Liver (tissue), 9 donors: ENCODE results near the gene GPHA2. TPM values are rescaled to one million over a fixed set of nuclear protein-coding genes. Genes with fewer than 3 reads are reported as not detected.

Source experiments
- DNase-seq: peaks from one replicate; pipeline ENCODE4 v3.0.0-alpha.2; 2017; ENCODE audit warnings: low spot score
- H3K27ac ChIP-seq, 2 donors: one replicate each; pipeline ENCODE4 v1.7.0; 2013; ENCODE audit warnings: inconsistent platforms in 2 of 2, low read length in 2 of 2, control low read depth in 1 of 2, low read depth in 1 of 2, mild to moderate bottlenecking in 1 of 2
- H3K27me3 ChIP-seq, 4 donors: one replicate each; pipeline versions ENCODE4 v1.6.1 to v1.7.0; 2013; ENCODE audit warnings: low read length in 3 of 4, inconsistent platforms in 1 of 4, mild to moderate bottlenecking in 1 of 4, moderate library complexity in 1 of 4; ENCODE audit not compliant: control insufficient read depth in 4 of 4, insufficient read depth in 4 of 4
- H3K36me3 ChIP-seq, 4 donors: one replicate each; pipeline versions ENCODE4 v1.6.1 to v1.7.0; 2013; ENCODE audit warnings: low read length in 3 of 4, mild to moderate bottlenecking in 3 of 4, low read depth in 1 of 4, moderate library complexity in 1 of 4; ENCODE audit not compliant: control insufficient read depth in 4 of 4, insufficient read depth in 3 of 4
- H3K4me1 ChIP-seq, 4 donors: one replicate each; pipeline versions ENCODE4 v1.6.1 to v1.7.0; 2013; ENCODE audit warnings: low read length in 3 of 4, mild to moderate bottlenecking in 3 of 4, moderate library complexity in 1 of 4; ENCODE audit not compliant: control insufficient read depth in 4 of 4, insufficient read depth in 4 of 4
- H3K4me3 ChIP-seq, 3 donors: one replicate each; pipeline versions ENCODE4 v1.6.1 to v1.7.0; 2013; ENCODE audit warnings: low read length in 3 of 3, control low read depth in 1 of 3, low read depth in 1 of 3, mild to moderate bottlenecking in 1 of 3
- H3K9ac ChIP-seq, 2 donors: one replicate each; pipeline ENCODE4 v1.7.0; 2013; ENCODE audit warnings: low read length in 2 of 2, mild to moderate bottlenecking in 2 of 2, moderate library complexity in 2 of 2, control low read depth in 1 of 2, low read depth in 1 of 2
- H3K9me3 ChIP-seq, 4 donors: one replicate each; pipeline versions ENCODE4 v1.6.1 to v1.7.0; 2013; ENCODE audit warnings: low read length in 3 of 4; ENCODE audit not compliant: control insufficient read depth in 4 of 4
- EGR1 ChIP-seq, 2 donors: IDR thresholded peaks; 2 replicates each; pipeline ENCODE4 v1.6.1; 2016 to 2018; ENCODE audit warnings: antibody characterized with exemption in 2 of 2, low read depth in 2 of 2
- FOXA1 ChIP-seq: IDR thresholded peaks from 2 replicates; pipeline ENCODE4 v1.6.1; 2016; ENCODE audit warnings: antibody characterized with exemption
- FOXA2 ChIP-seq: IDR thresholded peaks from 2 replicates; pipeline ENCODE4 v1.6.1; 2016; ENCODE audit warnings: antibody characterized with exemption
- GABPA ChIP-seq, 2 donors: IDR thresholded peaks in 1 of 2; conservative IDR thresholded peaks in 1 of 2; 2 replicates each; pipeline ENCODE4 v1.6.1; 2016; ENCODE audit warnings: antibody characterized with exemption in 2 of 2, mild to moderate bottlenecking in 1 of 2, moderate library complexity in 1 of 2
- HNF4A ChIP-seq, 2 donors: conservative IDR thresholded peaks; 2 replicates each; pipeline ENCODE4 v1.6.1; 2016; ENCODE audit warnings: antibody characterized with exemption in 2 of 2, mild to moderate bottlenecking in 2 of 2
- HNF4G ChIP-seq: IDR thresholded peaks from 2 replicates; pipeline ENCODE4 v1.6.1; 2016; ENCODE audit warnings: antibody characterized with exemption
- NR2F2 ChIP-seq: IDR thresholded peaks from 2 replicates; pipeline ENCODE4 v1.6.1; 2016; ENCODE audit warnings: antibody characterized with exemption
- RAD21 ChIP-seq, 2 donors: IDR thresholded peaks; 2 replicates each; pipeline ENCODE4 v1.6.1; 2016; ENCODE audit warnings: antibody characterized with exemption in 2 of 2, mild to moderate bottlenecking in 2 of 2
- SP1 ChIP-seq: IDR thresholded peaks from 2 replicates; pipeline ENCODE4 v1.6.1; 2018; ENCODE audit warnings: antibody characterized with exemption, mild to moderate bottlenecking
- TAF1 ChIP-seq: conservative IDR thresholded peaks from 2 replicates; pipeline ENCODE4 v1.6.1; 2016; ENCODE audit warnings: antibody characterized with exemption, mild to moderate bottlenecking
- YY1 ChIP-seq: IDR thresholded peaks from 2 replicates; pipeline ENCODE4 v1.6.1; 2016; ENCODE audit warnings: antibody characterized with exemption, mild to moderate bottlenecking
- WGBS: extraction: QIAGEN DNeasy Blood & Tissue Kit; methylation state at CpG from one replicate; pipeline ENCODE4 v1.1.7; 2013; 5-methylcytosine and 5-hydroxymethylcytosine counted together
- polyA plus RNA-seq, 2 donors: library from polyadenylated mRNA; stranded (reverse) in 1 of 2; unstranded in 1 of 2; fragments of 200-250 nt in 1 of 2; fragments of >200 nt in 1 of 2; fragmentation: Nextera tagmentation in 1 of 2; extraction: Ambion mirVana in 1 of 2; gene quantifications; one replicate each; pipeline versions ENCODE4 v1.2.1 to v1.2.3, GENCODE V29; 2013 to 2015
- total RNA-seq, 2 donors: library from RNA; depleted of rRNA; stranded (reverse); fragments of >200 nt; gene quantifications; one replicate each; pipeline ENCODE4 v1.2.3, GENCODE V29; 2014
- TF ChIP-seq, protein P1 (sequence below): IDR thresholded peaks from 2 replicates; pipeline ENCODE4 v1.6.1; 2016; ENCODE audit warnings: antibody characterized with exemption
- TF ChIP-seq, protein P2 (sequence below): IDR thresholded peaks from 2 replicates; pipeline ENCODE4 v1.6.1; 2016; ENCODE audit warnings: antibody characterized with exemption
- TF ChIP-seq, protein P3 (sequence below): IDR thresholded peaks from 2 replicates; pipeline ENCODE4 v1.6.1; 2016; ENCODE audit warnings: antibody characterized with exemption
- TF ChIP-seq, protein P4 (sequence below): IDR thresholded peaks from 2 replicates; pipeline ENCODE4 v1.6.1; 2016; ENCODE audit warnings: antibody characterized with exemption, mild to moderate bottlenecking
- TF ChIP-seq, protein P5 (sequence below): fragments of 150-350 bp; IDR thresholded peaks from 2 replicates; pipeline ENCODE4 v1.5.1; 2017; ENCODE audit warnings: improper control_type of control experiment, low read depth, low read length; ENCODE audit not compliant: missing input control
- donor health status: healthy.
- donor health status: healthy.
- donor health status: healthy.
- donor health status: healthy.
- donor health status: healthy.

The GPHA2 gene
- total and polyA plus RNA-seq, 4 donors = not detected

DNA sequence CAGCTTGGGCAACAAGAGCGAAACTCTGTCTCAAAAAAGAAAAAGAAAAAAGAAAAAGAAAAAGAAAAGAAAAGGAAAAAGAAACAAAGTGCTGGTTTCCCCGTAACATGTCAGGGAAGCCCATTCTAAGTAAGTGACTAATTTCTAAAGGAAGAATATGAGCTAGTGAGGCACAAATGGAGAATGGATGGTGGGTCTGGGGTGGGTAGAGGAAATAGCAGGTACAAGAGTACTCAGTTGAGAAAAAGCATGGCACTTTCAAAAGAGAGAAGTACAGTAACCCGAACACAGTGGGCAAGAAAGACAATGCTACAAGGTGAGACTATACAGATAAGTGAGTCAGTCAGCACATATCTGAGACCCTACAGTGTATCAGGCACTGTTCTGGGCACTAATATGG, 31.7 kb upstream of the GPHA2 start:
- Histone ChIP-seq H3K36me3 (no peaks in the 10 kb centered on the region), H3K27me3 (no peaks in the 10 kb centered on the region), H3K27ac (no peak overlapping the region), H3K9me3 (peaks cover 0 to 1% (median 0%) of the 10 kb centered on the region in 4 donors), H3K9ac (no peak overlapping the region), H3K4me3 (no peak overlapping the region), H3K4me1 (peaks cover 0 to 10% (median 7%) of the 10 kb centered on the region in 4 donors)
- TF ChIP-seq, protein P1, sequence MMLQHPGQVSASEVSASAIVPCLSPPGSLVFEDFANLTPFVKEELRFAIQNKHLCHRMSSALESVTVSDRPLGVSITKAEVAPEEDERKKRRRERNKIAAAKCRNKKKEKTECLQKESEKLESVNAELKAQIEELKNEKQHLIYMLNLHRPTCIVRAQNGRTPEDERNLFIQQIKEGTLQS = no peak
- TF ChIP-seq RAD21 (IDR thresholded peaks at IDR 0.05) (no peak), HNF4A (conservative IDR thresholded peaks at IDR 0.05) (no peak), YY1 (no peak), EGR1 (IDR thresholded peaks at IDR 0.05; ENCODE audit: low read depth in 2 of 2) (no peak)
- TF ChIP-seq, protein P2, sequence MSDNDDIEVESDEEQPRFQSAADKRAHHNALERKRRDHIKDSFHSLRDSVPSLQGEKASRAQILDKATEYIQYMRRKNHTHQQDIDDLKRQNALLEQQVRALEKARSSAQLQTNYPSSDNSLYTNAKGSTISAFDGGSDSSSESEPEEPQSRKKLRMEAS = no peak
- TF ChIP-seq, protein P3, sequence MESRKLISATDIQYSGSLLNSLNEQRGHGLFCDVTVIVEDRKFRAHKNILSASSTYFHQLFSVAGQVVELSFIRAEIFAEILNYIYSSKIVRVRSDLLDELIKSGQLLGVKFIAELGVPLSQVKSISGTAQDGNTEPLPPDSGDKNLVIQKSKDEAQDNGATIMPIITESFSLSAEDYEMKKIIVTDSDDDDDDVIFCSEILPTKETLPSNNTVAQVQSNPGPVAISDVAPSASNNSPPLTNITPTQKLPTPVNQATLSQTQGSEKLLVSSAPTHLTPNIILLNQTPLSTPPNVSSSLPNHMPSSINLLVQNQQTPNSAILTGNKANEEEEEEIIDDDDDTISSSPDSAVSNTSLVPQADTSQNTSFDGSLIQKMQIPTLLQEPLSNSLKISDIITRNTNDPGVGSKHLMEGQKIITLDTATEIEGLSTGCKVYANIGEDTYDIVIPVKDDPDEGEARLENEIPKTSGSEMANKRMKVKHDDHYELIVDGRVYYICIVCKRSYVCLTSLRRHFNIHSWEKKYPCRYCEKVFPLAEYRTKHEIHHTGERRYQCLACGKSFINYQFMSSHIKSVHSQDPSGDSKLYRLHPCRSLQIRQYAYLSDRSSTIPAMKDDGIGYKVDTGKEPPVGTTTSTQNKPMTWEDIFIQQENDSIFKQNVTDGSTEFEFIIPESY = no peak
- TF ChIP-seq, protein P4, sequence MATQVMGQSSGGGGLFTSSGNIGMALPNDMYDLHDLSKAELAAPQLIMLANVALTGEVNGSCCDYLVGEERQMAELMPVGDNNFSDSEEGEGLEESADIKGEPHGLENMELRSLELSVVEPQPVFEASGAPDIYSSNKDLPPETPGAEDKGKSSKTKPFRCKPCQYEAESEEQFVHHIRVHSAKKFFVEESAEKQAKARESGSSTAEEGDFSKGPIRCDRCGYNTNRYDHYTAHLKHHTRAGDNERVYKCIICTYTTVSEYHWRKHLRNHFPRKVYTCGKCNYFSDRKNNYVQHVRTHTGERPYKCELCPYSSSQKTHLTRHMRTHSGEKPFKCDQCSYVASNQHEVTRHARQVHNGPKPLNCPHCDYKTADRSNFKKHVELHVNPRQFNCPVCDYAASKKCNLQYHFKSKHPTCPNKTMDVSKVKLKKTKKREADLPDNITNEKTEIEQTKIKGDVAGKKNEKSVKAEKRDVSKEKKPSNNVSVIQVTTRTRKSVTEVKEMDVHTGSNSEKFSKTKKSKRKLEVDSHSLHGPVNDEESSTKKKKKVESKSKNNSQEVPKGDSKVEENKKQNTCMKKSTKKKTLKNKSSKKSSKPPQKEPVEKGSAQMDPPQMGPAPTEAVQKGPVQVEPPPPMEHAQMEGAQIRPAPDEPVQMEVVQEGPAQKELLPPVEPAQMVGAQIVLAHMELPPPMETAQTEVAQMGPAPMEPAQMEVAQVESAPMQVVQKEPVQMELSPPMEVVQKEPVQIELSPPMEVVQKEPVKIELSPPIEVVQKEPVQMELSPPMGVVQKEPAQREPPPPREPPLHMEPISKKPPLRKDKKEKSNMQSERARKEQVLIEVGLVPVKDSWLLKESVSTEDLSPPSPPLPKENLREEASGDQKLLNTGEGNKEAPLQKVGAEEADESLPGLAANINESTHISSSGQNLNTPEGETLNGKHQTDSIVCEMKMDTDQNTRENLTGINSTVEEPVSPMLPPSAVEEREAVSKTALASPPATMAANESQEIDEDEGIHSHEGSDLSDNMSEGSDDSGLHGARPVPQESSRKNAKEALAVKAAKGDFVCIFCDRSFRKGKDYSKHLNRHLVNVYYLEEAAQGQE = no peak
- no peak for DNase-seq
- WGBS = 95% methylated on average over 3 of the region's 3 CpGs

DNA sequence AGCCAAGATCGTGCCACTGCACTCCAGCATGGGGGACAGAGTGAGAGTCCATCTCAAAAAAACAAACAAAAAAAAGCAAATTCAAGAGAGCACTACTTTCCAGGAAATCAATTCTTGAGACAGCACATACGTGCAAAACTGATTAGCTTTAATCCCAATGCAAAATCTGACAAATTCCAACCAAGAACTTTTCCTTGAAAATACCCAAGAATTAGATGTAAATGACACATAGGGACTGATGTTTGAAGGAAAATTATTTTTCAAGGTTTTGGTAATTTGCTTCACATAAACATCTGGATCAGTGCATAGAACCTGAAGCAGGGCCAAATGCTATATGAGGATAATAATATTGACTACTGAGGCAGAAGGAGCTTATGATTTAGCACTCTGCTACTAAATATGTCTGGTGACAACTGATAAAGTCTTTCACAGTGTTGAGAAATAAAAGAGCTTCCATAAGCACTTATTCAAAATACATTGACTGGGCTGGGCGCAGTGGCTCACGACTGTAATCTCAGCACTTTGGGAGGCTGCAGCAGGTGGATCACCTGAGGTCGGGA, 27.5 kb upstream of the GPHA2 start:
- TF ChIP-seq RAD21 (IDR thresholded peaks at IDR 0.05) = no peak
- TF ChIP-seq, protein P2 = no peak
- TF ChIP-seq TAF1 = no peak
- TF ChIP-seq FOXA1 = no peak
- TF ChIP-seq HNF4A (conservative IDR thresholded peaks at IDR 0.05) = no peak
- no peak for TF ChIP-seq YY1
- no peak for TF ChIP-seq GABPA (IDR thresholded peaks at IDR 0.05 in 1 of 2, conservative IDR thresholded peaks at IDR 0.05 in 1 of 2)
- no peak for TF ChIP-seq EGR1 (IDR thresholded peaks at IDR 0.05; ENCODE audit: low read depth in 2 of 2)
- TF ChIP-seq NR2F2 = no peak
- TF ChIP-seq FOXA2 = no peak
- TF ChIP-seq HNF4G = no peak
- TF ChIP-seq, protein P5, sequence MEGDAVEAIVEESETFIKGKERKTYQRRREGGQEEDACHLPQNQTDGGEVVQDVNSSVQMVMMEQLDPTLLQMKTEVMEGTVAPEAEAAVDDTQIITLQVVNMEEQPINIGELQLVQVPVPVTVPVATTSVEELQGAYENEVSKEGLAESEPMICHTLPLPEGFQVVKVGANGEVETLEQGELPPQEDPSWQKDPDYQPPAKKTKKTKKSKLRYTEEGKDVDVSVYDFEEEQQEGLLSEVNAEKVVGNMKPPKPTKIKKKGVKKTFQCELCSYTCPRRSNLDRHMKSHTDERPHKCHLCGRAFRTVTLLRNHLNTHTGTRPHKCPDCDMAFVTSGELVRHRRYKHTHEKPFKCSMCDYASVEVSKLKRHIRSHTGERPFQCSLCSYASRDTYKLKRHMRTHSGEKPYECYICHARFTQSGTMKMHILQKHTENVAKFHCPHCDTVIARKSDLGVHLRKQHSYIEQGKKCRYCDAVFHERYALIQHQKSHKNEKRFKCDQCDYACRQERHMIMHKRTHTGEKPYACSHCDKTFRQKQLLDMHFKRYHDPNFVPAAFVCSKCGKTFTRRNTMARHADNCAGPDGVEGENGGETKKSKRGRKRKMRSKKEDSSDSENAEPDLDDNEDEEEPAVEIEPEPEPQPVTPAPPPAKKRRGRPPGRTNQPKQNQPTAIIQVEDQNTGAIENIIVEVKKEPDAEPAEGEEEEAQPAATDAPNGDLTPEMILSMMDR = no peak
- TF ChIP-seq, protein P3 = no peak
- TF ChIP-seq, protein P1 = no peak
- no peak for TF ChIP-seq SP1
- TF ChIP-seq, protein P4 = no peak

More for the DNA sequence above, 27.5 kb upstream of the GPHA2 start:
- no peak overlapping the region for H3K27ac ChIP-seq
- no peaks in the 10 kb centered on the region for H3K4me1 ChIP-seq
- DNase-seq = no peak
- 85% methylated on average over 5 of the region's 5 CpGs for WGBS
- no peaks in the 10 kb centered on the region for H3K27me3 ChIP-seq
- no peaks in the 10 kb centered on the region for H3K36me3 ChIP-seq
- H3K9ac ChIP-seq = no peak overlapping the region
- H3K9me3 ChIP-seq = no peaks in the 10 kb centered on the region
- no peak overlapping the region for H3K4me3 ChIP-seq
